ENCODE measurements around the gene REXO1. TPM values are rescaled to one million over a fixed set of nuclear protein-coding genes. Genes with fewer than 3 reads are reported as not detected.
"Not testable (repeated sequence)": the region's sequence is repeated elsewhere in the genome, so short reads cannot be mapped to it uniquely, and the experiment has no call there.

Gene REXO1
- total RNA-seq, 1 donor, result 9.0 TPM

- no peak for DNase-seq (ENCODE audit: low read depth)
- peak overlapping the region; percentile 90 for H3K4me3 ChIP-seq (ENCODE audit: low read depth, low read length)
- no peak for TF ChIP-seq CTCF (IDR thresholded peaks at IDR 0.05; ENCODE audit: insufficient read depth, low read length)
Measured at GRCh38 chr19:1884719-1885334, 36.5 kb upstream of the REXO1 start.

- H3K4me3 ChIP-seq (ENCODE audit: low read depth, low read length), result peak overlapping the region; percentile 90
- no peak for TF ChIP-seq CTCF (IDR thresholded peaks at IDR 0.05; ENCODE audit: insufficient read depth, low read length)
- DNase-seq (ENCODE audit: low read depth), result no peak
Measured at GRCh38 chr19:1884291-1884718, 36.0 kb upstream of the REXO1 start.

GRCh38 chr19:1883784-1884183 is 35.5 kb upstream of the REXO1 start:
- peak overlapping the region; percentile 90 for H3K4me3 ChIP-seq (ENCODE audit: low read depth, low read length)
- TF ChIP-seq CTCF (IDR thresholded peaks at IDR 0.05; ENCODE audit: insufficient read depth, low read length), result no peak
- DNase-seq (ENCODE audit: low read depth), result no peak

- DNase-seq (ENCODE audit: low read depth), result no peak
- no peak for TF ChIP-seq CTCF (IDR thresholded peaks at IDR 0.05; ENCODE audit: insufficient read depth, low read length)
- H3K4me3 ChIP-seq (ENCODE audit: low read depth, low read length), result peak overlapping the region; percentile 90
Measured at GRCh38 chr19:1882786-1883692, 34.8 kb upstream of the REXO1 start.

GRCh38 chr19:1882089-1882785 is 34.0 kb upstream of the REXO1 start:
- TF ChIP-seq CTCF (IDR thresholded peaks at IDR 0.05; ENCODE audit: insufficient read depth, low read length), result no peak
- H3K4me3 ChIP-seq (ENCODE audit: low read depth, low read length), result no peak overlapping the region
- DNase-seq (ENCODE audit: low read depth), result no peak

GRCh38 chr19:1881393-1882088 is 33.3 kb upstream of the REXO1 start:
- not testable (repeated sequence) for DNase-seq (ENCODE audit: low read depth); H3K4me3 ChIP-seq (ENCODE audit: low read depth, low read length)
